HepG2 (cell line): Measurements from ENCODE around the gene C9orf43. TPM values are rescaled to one million over a fixed set of nuclear protein-coding genes. Genes with fewer than 3 reads are reported as not detected.

ENCODE experiments used
- ATAC-seq: fragments of 200-7000 bp; cut with Tn5 transposase; 3 replicates; pipeline ENCODE4 v1.9.1; 2020; ENCODE audit warnings: mild to moderate bottlenecking, moderate library complexity
- BruUV-seq: library from RNA; stranded (reverse); fragments of 400-500 nt; replicated peaks from 2 replicates; lab custom pipeline; 2021; lab: Mats Ljungman, UMichigan
- CTCF ChIA-PET: fragments of 300-600 bp; formaldehyde crosslinking; extraction: SDS; loops from one replicate; lab custom pipeline; 2021; ENCODE audit warnings: low total read pairs, inconsistent platforms, low intra/inter-chr PET ratio; lab: Yijun Ruan, JAX
- POLR2A ChIA-PET: fragments of 350-600 bp; sonication (Branson Sonifier 250); formaldehyde crosslinking; loops from one replicate; lab custom pipeline; 2020; ENCODE audit warnings: antibody characterized with exemption, inconsistent platforms; lab: Yijun Ruan, JAX
- DNase-seq: peaks from one replicate; pipeline ENCODE4 v3.0.0-alpha.2; 2015; ENCODE audit warnings: low spot score
- FAIRE-seq: peaks from 3 replicates; lab custom pipeline; 2011; peaks lifted over from hg19 to GRCh38; lab: Jason Lieb, UNC
- H2AFZ ChIP-seq: one replicate; pipeline ENCODE4 v1.6.1; 2011; ENCODE audit warnings: low read length, inconsistent platforms
- H3K27ac ChIP-seq: fragments of 300-600 bp; 3 replicates; pipeline ENCODE4 v1.8.0; 2011; ENCODE audit warnings: mixed run types, mild to moderate bottlenecking, mixed read lengths, low read length, inconsistent platforms; ENCODE audit not compliant: insufficient read depth; ENCODE audit errors: extremely low read length
- H3K27me3 ChIP-seq, 2 experiments: fragments of 200-600 bp in 1 of 2; 2 replicates in 1 of 2; 3 replicates in 1 of 2; pipeline versions ENCODE4 v1.6.0 to v1.8.0; 2011; ENCODE audit warnings: low read length in 2 of 2, mild to moderate bottlenecking in 2 of 2, moderate library complexity in 2 of 2, inconsistent platforms in 1 of 2; ENCODE audit not compliant: insufficient read depth in 2 of 2, control insufficient read depth in 1 of 2
- H3K36me3 ChIP-seq, 2 experiments: fragments of 200-600 bp in 1 of 2; replicated peaks in 1 of 2; 2 replicates in 1 of 2; 3 replicates in 1 of 2; pipeline versions ENCODE4 v1.5.1 to v1.8.0; 2011; ENCODE audit warnings: low read length in 2 of 2, inconsistent platforms in 1 of 2; ENCODE audit not compliant: insufficient read depth in 2 of 2, control insufficient read depth in 1 of 2
- H3K4me1 ChIP-seq: 2 replicates; pipeline ENCODE4 v1.5.1; 2012; ENCODE audit warnings: low read length, inconsistent platforms; ENCODE audit not compliant: insufficient read depth
- H3K4me2 ChIP-seq: 2 replicates; pipeline ENCODE4 v1.6.0; 2011; ENCODE audit warnings: low read depth, low read length, inconsistent platforms
- H3K4me3 ChIP-seq, 3 experiments: fragments of 200-600 bp in 1 of 3; sonication (generic), shearing (Covaris generic) in 1 of 3; replicated peaks in 1 of 3; 2 replicates each; pipeline ENCODE4 v1.5.1; 2011 to 2016; ENCODE audit warnings: low read length in 3 of 3, inconsistent platforms in 2 of 3, low read depth in 2 of 3, mild to moderate bottlenecking in 2 of 3, control low read depth in 1 of 3, mixed read lengths in 1 of 3; ENCODE audit not compliant: insufficient read depth in 1 of 3
- H3K79me2 ChIP-seq: one replicate; pipeline ENCODE4 v1.6.1; 2011; ENCODE audit warnings: low read length, inconsistent platforms; ENCODE audit not compliant: insufficient read depth
- H3K9ac ChIP-seq: 2 replicates; pipeline ENCODE4 v1.6.0; 2011; ENCODE audit warnings: mild to moderate bottlenecking, low read depth, low read length, inconsistent platforms; ENCODE audit not compliant: insufficient read depth
- H3K9me3 ChIP-seq: 2 replicates; pipeline ENCODE4 v1.5.1; 2012; ENCODE audit warnings: mild to moderate bottlenecking, low read length
- H4K20me1 ChIP-seq: 2 replicates; pipeline ENCODE4 v1.6.0; 2011; ENCODE audit warnings: inconsistent platforms, mild to moderate bottlenecking, low read length, moderate library complexity; ENCODE audit not compliant: insufficient read depth
- AGO2 ChIP-seq: fragments of 200-400 bp; formaldehyde crosslinking; optimal IDR thresholded peaks from 2 replicates; pipeline ENCODE3; 2017; ENCODE audit warnings: mild to moderate bottlenecking, low read depth, low read length, moderate library complexity
- HNF4A ChIP-seq: sonication (generic); formaldehyde crosslinking; IDR thresholded peaks from 2 replicates; pipeline ENCODE4 v1.4.0; 2020; ENCODE audit warnings: missing genetic modification reagents
- POLR2A ChIP-seq, 2 experiments: IDR thresholded peaks; 2 replicates each; pipeline ENCODE4 v1.6.1; 2011; ENCODE audit warnings: low read depth in 2 of 2, low read length in 2 of 2, mild to moderate bottlenecking in 1 of 2, moderate library complexity in 1 of 2; ENCODE audit not compliant: insufficient read depth in 1 of 2
- POLR2G ChIP-seq: fragments of 200-400 bp; formaldehyde crosslinking; IDR thresholded peaks from 2 replicates; pipeline ENCODE4 v1.6.1; 2018; ENCODE audit warnings: mild to moderate bottlenecking, low read depth, low read length, moderate library complexity
- SALL1 ChIP-seq: sonication (generic); formaldehyde crosslinking; IDR thresholded peaks from 2 replicates; pipeline ENCODE4 v1.8.0; 2022; ENCODE audit warnings: mild to moderate bottlenecking, missing genetic modification reagents
- SALL2 ChIP-seq: sonication (generic); formaldehyde crosslinking; IDR thresholded peaks from 2 replicates; pipeline ENCODE4 v1.8.1; 2023; ENCODE audit warnings: mild to moderate bottlenecking, missing genetic modification reagents, inconsistent platforms
- ZC3H13 ChIP-seq: sonication (generic); formaldehyde crosslinking; IDR thresholded peaks from 2 replicates; pipeline ENCODE4 v1.8.1; 2023; ENCODE audit warnings: mild to moderate bottlenecking, missing genetic modification reagents, moderate library complexity
- ZNF235 ChIP-seq: sonication (generic); formaldehyde crosslinking; IDR thresholded peaks from 2 replicates; pipeline ENCODE4 v1.8.1; 2023; ENCODE audit warnings: mild to moderate bottlenecking, missing genetic modification reagents, borderline replicate concordance
- ZNF354B ChIP-seq: sonication (generic); formaldehyde crosslinking; IDR thresholded peaks from 2 replicates; pipeline ENCODE4 v1.8.0; 2022; ENCODE audit warnings: mild to moderate bottlenecking, missing genetic modification reagents
- ZNF414 ChIP-seq: sonication (generic); formaldehyde crosslinking; IDR thresholded peaks from 2 replicates; pipeline ENCODE4 v1.5.0; 2020; ENCODE audit warnings: missing genetic modification reagents
- ZNF501 ChIP-seq: sonication (generic); formaldehyde crosslinking; IDR thresholded peaks from 2 replicates; pipeline ENCODE4 v1.5.1; 2020; ENCODE audit warnings: mild to moderate bottlenecking, moderate library complexity, missing genetic modification reagents
- WGBS: methylation state at CpG from one replicate; pipeline ENCODE4 v1.1.6; 2017; ENCODE audit warnings: low lambda C conversion rate; 5-methylcytosine and 5-hydroxymethylcytosine counted together
- in situ Hi-C: cut with HindIII; loops from 2 replicates; pipeline ENCODE4 v1.10.0; 2017; ENCODE audit warnings: low pct_unique_long_range_greater_than_20kb; ENCODE audit not compliant: extremely low pct_ligation_motif_present
- intact Hi-C: fragments of 100-400 bp; cut with micrococcal nuclease; formaldehyde crosslinking; loops from one replicate; pipeline ENCODE4 v1.10.0; 2022; ENCODE audit not compliant: unreplicated experiment
- polyA plus RNA-seq, 8 experiments: library from polyadenylated mRNA; depleted of rRNA in 3 of 8; stranded (reverse) in 7 of 8; unstranded in 1 of 8; fragments of >200 nt; fragmentation: Illumina TruSeq in 4 of 8; extraction: Trizol in 4 of 8; gene quantifications; 2 replicates each; pipeline versions ENCODE4 v1.2.1 to v1.2.3, GENCODE V29; 2011 to 2016; ENCODE audit warnings: low read depth in 4 of 8, missing spikeins in 1 of 8, mixed read lengths in 1 of 8; ENCODE audit not compliant: insufficient read depth in 1 of 8
- total RNA-seq, 5 experiments: library from RNA; depleted of rRNA; stranded (reverse); fragments of >200 nt; fragmentation: Illumina TruSeq; extraction: Trizol; gene quantifications; 2 replicates each; pipeline ENCODE4 v1.2.3, GENCODE V29; 2016; ENCODE audit warnings: low read depth in 1 of 5

C9orf43 gene
- total and polyA plus RNA-seq, 2 of the 13 experiments (the other 11 are each of a cell fraction or from before 2014, with no cell fraction given) = 0.24 to 0.31 TPM

GRCh38 chr9:113370806-113371325 lies 39.7 kb upstream of the C9orf43 start (continued):
- TF ChIP-seq SALL2 (CRISPR knock-in tag) = no peak
- TF ChIP-seq ZNF414 = no peak

- BruUV-seq = no TSS peak
Observed at GRCh38 chr9:113372059-113372458, 38.5 kb upstream of the C9orf43 start.

More at GRCh38 chr9:113372059-113372458, 38.5 kb upstream of the C9orf43 start:
- Histone ChIP-seq H3K9me3 (no peaks in the 10 kb centered on the region), H3K27me3 (no peaks in the 10 kb centered on the region), H3K27ac (no peak overlapping the region), H3K36me3 (peaks cover 4 to 10% of the 10 kb centered on the region in 2 experiments; a peak in 3 of 5 replicates), H3K4me2 (no peak overlapping the region), H3K4me3 (no peak overlapping the region), H3K4me1 (peaks cover 74% of the 10 kb centered on the region), H4K20me1 (peaks cover 16% of the 10 kb centered on the region), H3K79me2 (peaks cover 15% of the 10 kb centered on the region), H2AFZ (no peak overlapping the region), H3K9ac (no peak overlapping the region)
- no peak for ATAC-seq
- no peak for FAIRE-seq
- 97% methylated on average over 5 of the region's 5 CpGs for WGBS
- POLR2A ChIA-PET = interaction anchor here (1.4 kb wide), 1 partner anchor 11 kb away, joined by 3 read pairs; no protein-coding TSS in a partner anchor
- DNase-seq = no peak
- TF ChIP-seq ZC3H13 (peak; percentile 71), POLR2A (IDR thresholded peaks at IDR 0.05; ENCODE audit: insufficient read depth in 1 of 2, low read depth in 2 of 2, low read length in 2 of 2) (peak in 1 of 2 experiments; percentile 29; a peak in 1 of 4 replicates), ZNF501 (CRISPR knock-in tag) (peak; percentile 39; the same call in 1 of the 2 replicates), SALL1 (0 out of 2 replicates have a peak, but pooled peaks have one; percentile 15), AGO2 (peak; percentile 23), HNF4A (no peak), ZNF235 (CRISPR knock-in tag) (no peak), POLR2G (0 out of 2 replicates have a peak, but pooled peaks have one; percentile 24), ZNF354B (CRISPR knock-in tag) (0 out of 2 replicates have a peak, but pooled peaks have one; percentile 17)
- intact Hi-C loops = no loop called here
- CTCF ChIA-PET = no interaction called here
- in situ Hi-C loops = no loop called here
